K562 (cell line): ENCODE results near the gene TAOK2.

Experiments
- CBX8 ChIP-seq: fragments of 200-600 bp; sonication (generic); IDR thresholded peaks from 2 replicates; pipeline ENCODE4 v1.6.1; 2012; ENCODE audit warnings: borderline replicate concordance, mixed run types, low read depth, mild to moderate bottlenecking, moderate library complexity, mixed read lengths, low read length, control low read depth, inconsistent platforms; ENCODE audit not compliant: poor library complexity, severe bottlenecking; ENCODE audit errors: extremely low read depth
- CHD4 ChIP-seq: fragments of 200-600 bp; sonication (generic); IDR thresholded peaks from 3 replicates; pipeline ENCODE4 v1.6.1; 2012; ENCODE audit warnings: low read depth, mild to moderate bottlenecking, mixed read lengths, low read length, inconsistent platforms; ENCODE audit not compliant: insufficient read depth, insufficient replicate concordance, poor library complexity, severe bottlenecking
- CTCF ChIP-seq, 3 experiments: IDR thresholded peaks in 2 of 3; conservative IDR thresholded peaks in 1 of 3; 2 replicates each; pipeline ENCODE4 v1.5.1; 2011 to 2012; ENCODE audit warnings: low read length in 3 of 3, mild to moderate bottlenecking in 3 of 3, control low read depth in 2 of 3, improper control_type of control experiment in 1 of 3, inconsistent platforms in 1 of 3, low read depth in 1 of 3, mixed read lengths in 1 of 3, moderate library complexity in 1 of 3; ENCODE audit not compliant: insufficient read depth in 2 of 3
- E2F4 ChIP-seq: sonication (generic); formaldehyde crosslinking; IDR thresholded peaks from 2 replicates; pipeline ENCODE4 v1.8.0; 2022; ENCODE audit warnings: mild to moderate bottlenecking, low read depth, missing genetic modification reagents
- E2F6 ChIP-seq, 2 experiments: IDR thresholded peaks; 2 replicates each; pipeline ENCODE4 v1.6.1; 2011; ENCODE audit warnings: borderline replicate concordance in 1 of 2, control low read depth in 1 of 2, low read depth in 1 of 2, low read length in 1 of 2, mild to moderate bottlenecking in 1 of 2, mixed read lengths in 1 of 2, moderate library complexity in 1 of 2; ENCODE audit not compliant: insufficient read depth in 1 of 2, insufficient read length in 1 of 2, poor library complexity in 1 of 2, severe bottlenecking in 1 of 2; ENCODE audit errors: extremely low read depth in 1 of 2
- FOSL1 ChIP-seq: fragments of 200-800 bp; sonication (Bioruptor generic); conservative IDR thresholded peaks from 2 replicates; pipeline ENCODE4 v1.6.1; 2016; ENCODE audit warnings: missing genetic modification characterization, missing compliant biosample characterization
- HMGXB4 ChIP-seq: sonication (generic); formaldehyde crosslinking; IDR thresholded peaks from 2 replicates; pipeline ENCODE4 v1.8.1; 2023; ENCODE audit warnings: mild to moderate bottlenecking, missing genetic modification reagents
- MYC ChIP-seq, 2 experiments: fragments of 250-450 bp in 1 of 2; sonication (Bioruptor Pico) in 1 of 2; IDR thresholded peaks; 2 replicates each; pipeline versions ENCODE4 v1.5.1 to v1.6.1; 2012 to 2021; ENCODE audit warnings: low read depth in 2 of 2, borderline replicate concordance in 1 of 2, improper control_type of control experiment in 1 of 2, low read length in 1 of 2, mild to moderate bottlenecking in 1 of 2, moderate library complexity in 1 of 2
- RFX1 ChIP-seq: fragments of 450-650 bp; IDR thresholded peaks from 2 replicates; pipeline ENCODE4 v1.6.1; 2016; ENCODE audit warnings: mild to moderate bottlenecking, moderate library complexity
- SIN3A ChIP-seq, 2 experiments: fragments of 150-350 bp in 1 of 2; IDR thresholded peaks; 2 replicates each; pipeline ENCODE4 v1.6.1; 2011 to 2016; ENCODE audit warnings: borderline replicate concordance in 2 of 2, low read depth in 2 of 2, low read length in 2 of 2, mild to moderate bottlenecking in 2 of 2, moderate library complexity in 2 of 2; ENCODE audit not compliant: control insufficient read depth in 1 of 2
- TAF7 ChIP-seq: fragments of 450-650 bp; IDR thresholded peaks from 2 replicates; pipeline ENCODE4 v1.6.1; 2016; ENCODE audit warnings: missing genetic modification characterization, missing compliant biosample characterization
- TSHZ1 ChIP-seq: fragments of 250-450 bp; sonication (Bioruptor Pico); IDR thresholded peaks from 2 replicates; pipeline ENCODE4 v1.4.0; 2020; ENCODE audit warnings: mild to moderate bottlenecking, moderate library complexity

GRCh38 chr16:30009085-30009862 lies 35.6 kb downstream of the TAOK2 start:
- TF ChIP-seq E2F6 (IDR thresholded peaks at IDR 0.05; ENCODE audit: borderline replicate concordance in 1 of 2, extremely low read depth in 1 of 2, insufficient read depth in 1 of 2, insufficient read length in 1 of 2, low read depth in 1 of 2, low read length in 1 of 2, poor library complexity in 1 of 2, severe bottlenecking in 1 of 2) (no peak), CTCF (IDR thresholded peaks at IDR 0.05 in 2 of 3, conservative IDR thresholded peaks at IDR 0.05 in 1 of 3; ENCODE audit: insufficient read depth in 2 of 3, low read depth in 1 of 3, low read length in 3 of 3) (no peak), TSHZ1 (CRISPR knock-in tag) (no peak), FOSL1 (tag) (no peak), HMGXB4 (no peak), RFX1 (no peak), CHD4 (no peak), SIN3A (IDR thresholded peaks at IDR 0.05; ENCODE audit: borderline replicate concordance in 2 of 2, control insufficient read depth in 1 of 2, low read depth in 2 of 2, low read length in 2 of 2) (no peak), E2F4 (no peak), CBX8 (no peak), MYC (IDR thresholded peaks at IDR 0.05; ENCODE audit: low read depth, low read length) (no peak), MYC (CRISPR knock-in tag; IDR thresholded peaks at IDR 0.05; ENCODE audit: borderline replicate concordance, low read depth) (no peak), TAF7 (tag) (no peak)
